Activated naive CD8-positive, alpha-beta T cell (primary cell): ENCODE measurements around the gene LTK.
"Not testable (repeated sequence)": the region's sequence is repeated elsewhere in the genome, so short reads cannot be mapped to it uniquely, and the experiment has no call there.

ENCODE experiments used
- H3K27ac Mint-ChIP-seq: one replicate; pipeline ENCODE4 v1.8.0; 2021; ENCODE audit warnings: mixed read lengths
- H3K27me3 Mint-ChIP-seq: one replicate; pipeline ENCODE4 v1.8.0; 2021; ENCODE audit warnings: mixed read lengths
- H3K36me3 Mint-ChIP-seq: one replicate; pipeline ENCODE4 v1.8.0; 2021; ENCODE audit warnings: mixed read lengths
- H3K4me1 Mint-ChIP-seq: one replicate; pipeline ENCODE4 v1.8.0; 2021; ENCODE audit warnings: low read depth, mixed read lengths
- H3K4me3 Mint-ChIP-seq: one replicate; pipeline ENCODE4 v1.8.0; 2021; ENCODE audit warnings: mild to moderate bottlenecking, mixed read lengths
- H3K9me3 Mint-ChIP-seq: one replicate; pipeline ENCODE4 v1.8.0; 2021; ENCODE audit warnings: low read depth, mixed read lengths

LTK gene

GRCh38 chr15:41482110-41482877 is 31.3 kb downstream of the LTK start:
- H3K27me3 Mint-ChIP-seq, result no peaks in the 10 kb centered on the region
- peaks cover 18% of the 10 kb centered on the region for H3K4me1 Mint-ChIP-seq
- no peaks in the 10 kb centered on the region for H3K9me3 Mint-ChIP-seq
- H3K36me3 Mint-ChIP-seq, result peaks cover 8% of the 10 kb centered on the region
- no peak overlapping the region for H3K27ac Mint-ChIP-seq
- no peak overlapping the region for H3K4me3 Mint-ChIP-seq

GRCh38 chr15:41480396-41481140 is 33.1 kb downstream of the LTK start:
- H3K4me3 Mint-ChIP-seq, result no peak overlapping the region
- no peaks in the 10 kb centered on the region for H3K9me3 Mint-ChIP-seq
- H3K27ac Mint-ChIP-seq, result no peak overlapping the region
- peaks cover 8% of the 10 kb centered on the region for H3K36me3 Mint-ChIP-seq
- peaks cover 18% of the 10 kb centered on the region for H3K4me1 Mint-ChIP-seq
- no peaks in the 10 kb centered on the region for H3K27me3 Mint-ChIP-seq

GRCh38 chr15:41476416-41477048 is 37.1 kb downstream of the LTK start:
- Mint-ChIP-seq H3K27me3 (no peaks in the 10 kb centered on the region), H3K4me1 (no peaks in the 10 kb centered on the region), H3K27ac (no peak overlapping the region), H3K36me3 (peaks cover 9% of the 10 kb centered on the region), H3K4me3 (no peak overlapping the region), H3K9me3 (no peaks in the 10 kb centered on the region)

GRCh38 chr15:41474941-41475340 is 38.7 kb downstream of the LTK start:
- Mint-ChIP-seq H3K4me3 (no peak overlapping the region), H3K9me3 (no peaks in the 10 kb centered on the region), H3K27ac (no peak overlapping the region), H3K4me1 (no peaks in the 10 kb centered on the region), H3K36me3 (peaks cover 10% of the 10 kb centered on the region), H3K27me3 (no peaks in the 10 kb centered on the region)

GRCh38 chr15:41474436-41474835 is 39.2 kb downstream of the LTK start:
- H3K4me1 Mint-ChIP-seq, result no peaks in the 10 kb centered on the region
- H3K27ac Mint-ChIP-seq, result no peak overlapping the region
- no peak overlapping the region for H3K4me3 Mint-ChIP-seq
- no peaks in the 10 kb centered on the region for H3K27me3 Mint-ChIP-seq
- H3K36me3 Mint-ChIP-seq, result peaks cover 13% of the 10 kb centered on the region
- H3K9me3 Mint-ChIP-seq, result no peaks in the 10 kb centered on the region

GRCh38 chr15:41473418-41473817 is 40.2 kb downstream of the LTK start:
- Mint-ChIP-seq H3K4me3 (no peak overlapping the region), H3K36me3 (peaks cover 10% of the 10 kb centered on the region), H3K27ac (no peak overlapping the region), H3K27me3 (no peaks in the 10 kb centered on the region), H3K9me3 (no peaks in the 10 kb centered on the region), H3K4me1 (no peaks in the 10 kb centered on the region)

- H3K4me1 Mint-ChIP-seq, H3K27me3 Mint-ChIP-seq, H3K4me3 Mint-ChIP-seq, H3K9me3 Mint-ChIP-seq, H3K27ac Mint-ChIP-seq: not testable (repeated sequence)
- peaks cover 14% of the 10 kb centered on the region for H3K36me3 Mint-ChIP-seq
These were observed 44.0 kb downstream of the LTK start for GRCh38 chr15:41469644-41470043.

- Mint-ChIP-seq H3K4me1 (no peaks in the 10 kb centered on the region), H3K27ac (no peak overlapping the region), H3K27me3 (no peaks in the 10 kb centered on the region), H3K4me3 (no peak overlapping the region), H3K36me3 (peaks cover 13% of the 10 kb centered on the region), H3K9me3 (no peaks in the 10 kb centered on the region)
These were observed 46.9 kb downstream of the LTK start for GRCh38 chr15:41466711-41467110.

- Mint-ChIP-seq H3K27me3 (no peaks in the 10 kb centered on the region), H3K4me1 (no peaks in the 10 kb centered on the region), H3K9me3 (no peaks in the 10 kb centered on the region), H3K36me3 (peaks cover 12% of the 10 kb centered on the region), H3K4me3 (no peak overlapping the region), H3K27ac (no peak overlapping the region)
These were observed 47.7 kb downstream of the LTK start for GRCh38 chr15:41465822-41466421.

- Mint-ChIP-seq H3K9me3 (no peaks in the 10 kb centered on the region), H3K27ac (no peak overlapping the region), H3K4me1 (no peaks in the 10 kb centered on the region), H3K4me3 (no peak overlapping the region), H3K36me3 (peaks cover 9% of the 10 kb centered on the region), H3K27me3 (no peaks in the 10 kb centered on the region)
These were observed 48.6 kb downstream of the LTK start for GRCh38 chr15:41464889-41465580.

- H3K27me3 Mint-ChIP-seq, result no peaks in the 10 kb centered on the region
- H3K4me3 Mint-ChIP-seq, result no peak overlapping the region
- no peak overlapping the region for H3K27ac Mint-ChIP-seq
- no peaks in the 10 kb centered on the region for H3K4me1 Mint-ChIP-seq
- no peaks in the 10 kb centered on the region for H3K9me3 Mint-ChIP-seq
- peaks cover 12% of the 10 kb centered on the region for H3K36me3 Mint-ChIP-seq
These were observed 51.4 kb downstream of the LTK start for GRCh38 chr15:41462084-41462795.
